HepG2 (cell line): ENCODE measurements around the gene AADACL4. TPM values are rescaled to one million over a fixed set of nuclear protein-coding genes. Genes with fewer than 3 reads are reported as not detected.

Experiments used
- GLI4 ChIP-seq: sonication (generic); formaldehyde crosslinking; IDR thresholded peaks from 2 replicates; pipeline ENCODE4 v1.5.1; 2020; ENCODE audit warnings: missing genetic modification reagents, mild to moderate bottlenecking, moderate library complexity, borderline replicate concordance
- JDP2 ChIP-seq: sonication (generic); formaldehyde crosslinking; IDR thresholded peaks from 2 replicates; pipeline ENCODE4 v1.8.1; 2022; ENCODE audit warnings: missing genetic modification reagents, borderline replicate concordance
- PITX1 ChIP-seq: sonication (generic); formaldehyde crosslinking; IDR thresholded peaks from 2 replicates; pipeline ENCODE4 v1.5.1; 2020; ENCODE audit warnings: mild to moderate bottlenecking, missing genetic modification reagents
- SKIL ChIP-seq: sonication (generic); formaldehyde crosslinking; IDR thresholded peaks from 2 replicates; pipeline ENCODE4 v1.8.0; 2022; ENCODE audit warnings: missing genetic modification reagents, mild to moderate bottlenecking, moderate library complexity, borderline replicate concordance
- ZNF350 ChIP-seq: sonication (generic); formaldehyde crosslinking; IDR thresholded peaks from 2 replicates; pipeline ENCODE4 v1.4.0; 2020; ENCODE audit warnings: mild to moderate bottlenecking, low read depth, missing genetic modification reagents, borderline replicate concordance
- ZNF547 ChIP-seq: sonication (generic); formaldehyde crosslinking; IDR thresholded peaks from 2 replicates; pipeline ENCODE4 v1.5.1; 2020; ENCODE audit warnings: mild to moderate bottlenecking, missing genetic modification reagents
- polyA plus RNA-seq, 8 experiments: library from polyadenylated mRNA; depleted of rRNA in 3 of 8; stranded (reverse) in 7 of 8; unstranded in 1 of 8; fragments of >200 nt; fragmentation: Illumina TruSeq in 4 of 8; extraction: Trizol in 4 of 8; gene quantifications; 2 replicates each; pipeline versions ENCODE4 v1.2.1 to v1.2.3, GENCODE V29; 2011 to 2016; ENCODE audit warnings: low read depth in 4 of 8, missing spikeins in 1 of 8, mixed read lengths in 1 of 8; ENCODE audit not compliant: insufficient read depth in 1 of 8
- total RNA-seq, 5 experiments: library from RNA; depleted of rRNA; stranded (reverse); fragments of >200 nt; fragmentation: Illumina TruSeq; extraction: Trizol; gene quantifications; 2 replicates each; pipeline ENCODE4 v1.2.3, GENCODE V29; 2016; ENCODE audit warnings: low read depth in 1 of 5
- TF ChIP-seq, protein P1 (sequence below): sonication (generic); formaldehyde crosslinking; IDR thresholded peaks from 2 replicates; pipeline ENCODE4 v1.4.0; 2020; ENCODE audit warnings: mild to moderate bottlenecking, missing genetic modification reagents, borderline replicate concordance
- TF ChIP-seq, protein P2 (sequence below): sonication (generic); formaldehyde crosslinking; IDR thresholded peaks from 2 replicates; pipeline ENCODE4 v1.4.0; 2020; ENCODE audit warnings: low read depth, mild to moderate bottlenecking, missing genetic modification reagents

Gene AADACL4
- total and polyA plus RNA-seq, 2 of the 13 experiments (the other 11 are each of a cell fraction or from before 2014, with no cell fraction given) = not detected

GRCh38 chr1:12678820-12679219 lies 34.9 kb downstream of the AADACL4 start (continued):
- TF ChIP-seq, protein P1, sequence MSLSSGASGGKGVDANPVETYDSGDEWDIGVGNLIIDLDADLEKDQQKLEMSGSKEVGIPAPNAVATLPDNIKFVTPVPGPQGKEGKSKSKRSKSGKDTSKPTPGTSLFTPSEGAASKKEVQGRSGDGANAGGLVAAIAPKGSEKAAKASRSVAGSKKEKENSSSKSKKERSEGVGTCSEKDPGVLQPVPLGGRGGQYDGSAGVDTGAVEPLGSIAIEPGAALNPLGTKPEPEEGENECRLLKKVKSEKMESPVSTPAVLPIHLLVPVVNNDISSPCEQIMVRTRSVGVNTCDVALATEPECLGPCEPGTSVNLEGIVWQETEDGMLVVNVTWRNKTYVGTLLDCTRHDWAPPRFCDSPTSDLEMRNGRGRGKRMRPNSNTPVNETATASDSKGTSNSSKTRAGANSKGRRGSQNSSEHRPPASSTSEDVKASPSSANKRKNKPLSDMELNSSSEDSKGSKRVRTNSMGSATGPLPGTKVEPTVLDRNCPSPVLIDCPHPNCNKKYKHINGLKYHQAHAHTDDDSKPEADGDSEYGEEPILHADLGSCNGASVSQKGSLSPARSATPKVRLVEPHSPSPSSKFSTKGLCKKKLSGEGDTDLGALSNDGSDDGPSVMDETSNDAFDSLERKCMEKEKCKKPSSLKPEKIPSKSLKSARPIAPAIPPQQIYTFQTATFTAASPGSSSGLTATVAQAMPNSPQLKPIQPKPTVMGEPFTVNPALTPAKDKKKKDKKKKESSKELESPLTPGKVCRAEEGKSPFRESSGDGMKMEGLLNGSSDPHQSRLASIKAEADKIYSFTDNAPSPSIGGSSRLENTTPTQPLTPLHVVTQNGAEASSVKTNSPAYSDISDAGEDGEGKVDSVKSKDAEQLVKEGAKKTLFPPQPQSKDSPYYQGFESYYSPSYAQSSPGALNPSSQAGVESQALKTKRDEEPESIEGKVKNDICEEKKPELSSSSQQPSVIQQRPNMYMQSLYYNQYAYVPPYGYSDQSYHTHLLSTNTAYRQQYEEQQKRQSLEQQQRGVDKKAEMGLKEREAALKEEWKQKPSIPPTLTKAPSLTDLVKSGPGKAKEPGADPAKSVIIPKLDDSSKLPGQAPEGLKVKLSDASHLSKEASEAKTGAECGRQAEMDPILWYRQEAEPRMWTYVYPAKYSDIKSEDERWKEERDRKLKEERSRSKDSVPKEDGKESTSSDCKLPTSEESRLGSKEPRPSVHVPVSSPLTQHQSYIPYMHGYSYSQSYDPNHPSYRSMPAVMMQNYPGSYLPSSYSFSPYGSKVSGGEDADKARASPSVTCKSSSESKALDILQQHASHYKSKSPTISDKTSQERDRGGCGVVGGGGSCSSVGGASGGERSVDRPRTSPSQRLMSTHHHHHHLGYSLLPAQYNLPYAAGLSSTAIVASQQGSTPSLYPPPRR (CRISPR knock-in tag) = no peak
- no peak for TF ChIP-seq GLI4 (CRISPR knock-in tag)
- TF ChIP-seq ZNF350 (CRISPR knock-in tag) = no peak
- TF ChIP-seq SKIL (CRISPR knock-in tag) = no peak
- TF ChIP-seq JDP2 (CRISPR knock-in tag) = no peak
- TF ChIP-seq, protein P2, sequence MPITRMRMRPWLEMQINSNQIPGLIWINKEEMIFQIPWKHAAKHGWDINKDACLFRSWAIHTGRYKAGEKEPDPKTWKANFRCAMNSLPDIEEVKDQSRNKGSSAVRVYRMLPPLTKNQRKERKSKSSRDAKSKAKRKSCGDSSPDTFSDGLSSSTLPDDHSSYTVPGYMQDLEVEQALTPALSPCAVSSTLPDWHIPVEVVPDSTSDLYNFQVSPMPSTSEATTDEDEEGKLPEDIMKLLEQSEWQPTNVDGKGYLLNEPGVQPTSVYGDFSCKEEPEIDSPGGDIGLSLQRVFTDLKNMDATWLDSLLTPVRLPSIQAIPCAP (CRISPR knock-in tag) = no peak
- TF ChIP-seq ZNF547 = no peak
- TF ChIP-seq PITX1 (CRISPR knock-in tag) = no peak
